GM23248 (cell line): ENCODE data around the gene SOSTDC1.

Experiments used
- EZH2 ChIP-seq: fragments of 200-600 bp; sonication (generic); IDR thresholded peaks from 2 replicates; pipeline ENCODE4 v1.6.1; 2018; ENCODE audit warnings: antibody characterized with exemption, mild to moderate bottlenecking; ENCODE audit not compliant: insufficient read depth, poor library complexity, severe bottlenecking
- EZH2phosphoT487 ChIP-seq: fragments of 200-600 bp; sonication (generic); IDR thresholded peaks from 2 replicates; pipeline ENCODE4 v1.6.1; 2018; ENCODE audit warnings: antibody characterized with exemption, moderate library complexity, mild to moderate bottlenecking, low read depth; ENCODE audit not compliant: insufficient read depth

GRCh38 chr7:16417906-16418305 lies 47.6 kb downstream of the SOSTDC1 start:
- TF ChIP-seq EZH2 (no peak), EZH2phosphoT487 (no peak)
